HG03432 (cell line): ENCODE measurements around the gene XIAP.

Source experiments
- ATAC-seq: cut with Tn5 transposase; IDR thresholded peaks from one replicate; pipeline ENCODE4 v1.9.1; 2021; ENCODE audit warnings: mild to moderate bottlenecking, moderate library complexity; ENCODE audit not compliant: unreplicated experiment

Gene XIAP

GRCh38 chrX:123959281-123960063 is 99.6 kb downstream of the XIAP start:
- no peak for ATAC-seq

GRCh38 chrX:123960956-123961267 is 101.1 kb downstream of the XIAP start:
- no peak for ATAC-seq

GRCh38 chrX:123961268-123962005 is 101.6 kb downstream of the XIAP start, which contains the start of gene STAG2:
STAG2 (plus strand) TSS chrX:123961706; CDS start chrX:124022628, 60,922 bp downstream.
- ATAC-seq = peak; percentile 19

GRCh38 chrX:123962006-123962467 is 102.2 kb downstream of the XIAP start:
- no peak for ATAC-seq

GRCh38 chrX:123962794-123963373 is 103.0 kb downstream of the XIAP start:
- peak; percentile 61 for ATAC-seq
